ENCODE measurements around the gene PDE6G.

The PDE6G gene

GRCh38 chr17:81647640-81648012 lies 8.7 kb downstream of the PDE6G start:
- H3K4me3 ChIP-seq (ENCODE audit: low read depth, low read length) = no peak overlapping the region
- no peak overlapping the region for H3K27ac ChIP-seq
- H3K36me3 ChIP-seq (replicated peaks) = no peaks in the 10 kb centered on the region
- DNase-seq = no peak
- in situ Hi-C loops (cut with HindIII; ENCODE audit: low pct_ligation_motif_present, low sequenced_read_pairs) = no loop called here
- no peak for TF ChIP-seq CTCF (IDR thresholded peaks at IDR 0.05; ENCODE audit: low read depth, low read length, missing control alignments)
- H3K27me3 ChIP-seq (replicated peaks) = peaks cover 20% of the 10 kb centered on the region

- no peak for TF ChIP-seq CTCF (IDR thresholded peaks at IDR 0.05; ENCODE audit: low read depth, low read length, missing control alignments)
- H3K27ac ChIP-seq = no peak overlapping the region
- peaks cover 20% of the 10 kb centered on the region for H3K27me3 ChIP-seq (replicated peaks)
- no peak overlapping the region for H3K4me3 ChIP-seq (ENCODE audit: low read depth, low read length)
- no peaks in the 10 kb centered on the region for H3K36me3 ChIP-seq (replicated peaks)
- in situ Hi-C loops (cut with HindIII; ENCODE audit: low pct_ligation_motif_present, low sequenced_read_pairs) = no loop called here
- no peak for DNase-seq
Measured at GRCh38 chr17:81646869-81647600, 9.3 kb downstream of the PDE6G start.

- no peak for TF ChIP-seq CTCF (IDR thresholded peaks at IDR 0.05; ENCODE audit: low read depth, low read length, missing control alignments)
- Histone ChIP-seq H3K36me3 (replicated peaks) (no peaks in the 10 kb centered on the region), H3K4me3 (ENCODE audit: low read depth, low read length) (no peak overlapping the region), H3K27ac (no peak overlapping the region), H3K27me3 (replicated peaks) (peaks cover 20% of the 10 kb centered on the region)
- in situ Hi-C loops (cut with HindIII; ENCODE audit: low pct_ligation_motif_present, low sequenced_read_pairs) = no loop called here
- no peak for DNase-seq
Measured at GRCh38 chr17:81644976-81645952, 11.1 kb downstream of the PDE6G start.

GRCh38 chr17:81644496-81644895 lies 11.8 kb downstream of the PDE6G start:
- no peak for DNase-seq
- H3K27me3 ChIP-seq (replicated peaks) = peaks cover 20% of the 10 kb centered on the region
- TF ChIP-seq CTCF (IDR thresholded peaks at IDR 0.05; ENCODE audit: low read depth, low read length, missing control alignments) = no peak
- H3K36me3 ChIP-seq (replicated peaks) = no peaks in the 10 kb centered on the region
- no peak overlapping the region for H3K27ac ChIP-seq
- in situ Hi-C loops (cut with HindIII; ENCODE audit: low pct_ligation_motif_present, low sequenced_read_pairs) = no loop called here
- no peak overlapping the region for H3K4me3 ChIP-seq (ENCODE audit: low read depth, low read length)

- no peak overlapping the region for H3K4me3 ChIP-seq (ENCODE audit: low read depth, low read length)
- peak; percentile 62 for DNase-seq
- H3K36me3 ChIP-seq (replicated peaks) = no peaks in the 10 kb centered on the region
- in situ Hi-C loops (cut with HindIII; ENCODE audit: low pct_ligation_motif_present, low sequenced_read_pairs) = no loop called here
- peaks cover 1% of the 10 kb centered on the region for H3K27me3 ChIP-seq (replicated peaks)
- no peak overlapping the region for H3K27ac ChIP-seq
- TF ChIP-seq CTCF (IDR thresholded peaks at IDR 0.05; ENCODE audit: low read depth, low read length, missing control alignments) = no peak
Measured at GRCh38 chr17:81641825-81642489, 14.4 kb downstream of the PDE6G start.
